Left ventricle myocardium inferior (tissue), 1 donor: ENCODE measurements around the gene SAYSD1. TPM values are rescaled to one million over a fixed set of nuclear protein-coding genes. Genes with fewer than 3 reads are reported as not detected.

Source experiments
- DNase-seq: peaks from one replicate; pipeline ENCODE4 v3.0.0-alpha.2; 2020
- H3K27ac ChIP-seq: fragments of 200-600 bp; replicated peaks from 2 replicates; pipeline ENCODE4 v1.8.0; 2021
- H3K27me3 ChIP-seq: fragments of 200-600 bp; 2 replicates; pipeline ENCODE4 v1.8.0; 2021; ENCODE audit warnings: low read depth
- H3K36me3 ChIP-seq: fragments of 200-600 bp; 2 replicates; pipeline ENCODE4 v1.8.0; 2021
- H3K4me1 ChIP-seq: fragments of 200-600 bp; 2 replicates; pipeline ENCODE4 v1.8.0; 2021
- H3K4me3 ChIP-seq: fragments of 200-600 bp; 2 replicates; pipeline ENCODE4 v1.8.0; 2021; ENCODE audit warnings: mild to moderate bottlenecking, moderate library complexity
- H3K9me3 ChIP-seq: fragments of 200-600 bp; replicated peaks from 2 replicates; pipeline ENCODE4 v1.8.0; 2021
- intact Hi-C: fragments of 100-400 bp; cut with micrococcal nuclease; formaldehyde crosslinking; loops from one replicate; pipeline ENCODE4 v1.11.0; 2022
- total RNA-seq: library from RNA; stranded (reverse); fragmentation: NEBNext Ultra II Directional; extraction: Animal tissue kit (Norgen Biotek cat#: 25700); gene quantifications from one replicate; pipeline ENCODE4 v1.2.1, GENCODE V29; 2021
- TF ChIP-seq, protein P1 (sequence below): fragments of 200-600 bp; IDR thresholded peaks from 2 replicates; pipeline ENCODE4 v1.8.0; 2021; ENCODE audit warnings: antibody characterized with exemption, mild to moderate bottlenecking, borderline replicate concordance
- donor health status: DM: no; HTN: yes; CAD: no; lungs with severe emphysema.

SAYSD1 gene
- total RNA-seq, 1 donor from 2014 or later: 10.0 TPM

DNA sequence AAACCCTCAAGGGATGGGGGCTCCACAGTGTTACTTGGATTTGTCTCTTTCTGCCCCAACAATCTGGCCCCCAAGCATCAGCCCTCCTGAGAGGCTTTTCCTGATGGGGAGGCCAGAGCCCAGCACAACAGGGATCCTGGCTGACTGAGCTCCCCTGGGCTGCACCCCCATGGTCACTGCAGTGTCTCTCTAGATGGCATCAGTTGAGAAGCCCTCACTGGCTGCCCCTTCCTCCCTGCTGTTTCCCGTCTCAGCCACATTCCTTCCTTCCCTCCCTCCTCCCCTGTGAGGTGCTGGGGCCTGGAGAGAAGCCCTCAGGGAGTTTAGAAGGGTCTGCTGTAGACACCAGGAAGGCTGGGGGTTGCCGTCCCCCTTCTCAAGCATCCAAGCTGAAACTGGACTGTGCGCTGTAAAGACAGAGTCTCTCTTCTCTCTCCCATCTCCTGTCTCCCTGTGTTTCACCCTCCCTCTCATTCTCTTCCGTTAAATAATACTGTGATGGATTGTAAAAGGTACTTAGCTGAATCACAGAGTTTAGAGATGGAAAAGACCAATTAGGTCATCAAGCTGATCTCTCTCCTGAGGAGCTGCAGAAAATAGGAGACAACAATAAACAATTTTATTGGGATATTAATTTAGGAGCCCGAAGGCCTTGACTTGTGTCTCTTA, 29.7 kb downstream of the SAYSD1 start:
- Histone ChIP-seq H3K9me3 (no peaks in the 10 kb centered on the region), H3K36me3 (no peaks in the 10 kb centered on the region), H3K27me3 (peaks cover 7% of the 10 kb centered on the region), H3K4me3 (no peak overlapping the region), H3K4me1 (peaks cover 57% of the 10 kb centered on the region), H3K27ac (no peak overlapping the region)
- no peak for DNase-seq
- TF ChIP-seq, protein P1, sequence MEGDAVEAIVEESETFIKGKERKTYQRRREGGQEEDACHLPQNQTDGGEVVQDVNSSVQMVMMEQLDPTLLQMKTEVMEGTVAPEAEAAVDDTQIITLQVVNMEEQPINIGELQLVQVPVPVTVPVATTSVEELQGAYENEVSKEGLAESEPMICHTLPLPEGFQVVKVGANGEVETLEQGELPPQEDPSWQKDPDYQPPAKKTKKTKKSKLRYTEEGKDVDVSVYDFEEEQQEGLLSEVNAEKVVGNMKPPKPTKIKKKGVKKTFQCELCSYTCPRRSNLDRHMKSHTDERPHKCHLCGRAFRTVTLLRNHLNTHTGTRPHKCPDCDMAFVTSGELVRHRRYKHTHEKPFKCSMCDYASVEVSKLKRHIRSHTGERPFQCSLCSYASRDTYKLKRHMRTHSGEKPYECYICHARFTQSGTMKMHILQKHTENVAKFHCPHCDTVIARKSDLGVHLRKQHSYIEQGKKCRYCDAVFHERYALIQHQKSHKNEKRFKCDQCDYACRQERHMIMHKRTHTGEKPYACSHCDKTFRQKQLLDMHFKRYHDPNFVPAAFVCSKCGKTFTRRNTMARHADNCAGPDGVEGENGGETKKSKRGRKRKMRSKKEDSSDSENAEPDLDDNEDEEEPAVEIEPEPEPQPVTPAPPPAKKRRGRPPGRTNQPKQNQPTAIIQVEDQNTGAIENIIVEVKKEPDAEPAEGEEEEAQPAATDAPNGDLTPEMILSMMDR: no peak
- intact Hi-C loops: no loop called here

DNA sequence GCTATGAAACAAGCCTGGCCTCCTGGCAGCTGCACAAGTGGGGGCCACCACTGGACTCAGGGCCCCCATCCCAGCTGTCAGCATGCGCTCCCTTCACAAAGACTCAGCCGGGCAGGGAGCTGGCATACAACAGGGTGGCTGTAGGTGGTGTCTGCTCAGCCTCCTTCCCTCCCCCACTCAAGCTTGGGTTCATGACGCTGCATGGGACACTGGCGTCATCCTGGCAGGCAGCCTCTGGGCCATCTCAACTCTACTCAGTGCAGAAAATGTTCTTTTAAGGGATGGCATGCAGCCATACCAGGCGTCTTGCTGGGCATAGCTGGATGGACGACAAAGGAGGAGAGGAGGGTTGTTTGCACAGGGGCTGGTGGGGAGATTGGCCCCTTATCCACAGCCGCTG, 30.5 kb downstream of the SAYSD1 start:
- intact Hi-C loops: no loop called here
- TF ChIP-seq, protein P1: no peak
- peak; percentile 41 for DNase-seq
- H3K4me3 ChIP-seq: no peak overlapping the region
- H3K9me3 ChIP-seq: no peaks in the 10 kb centered on the region
- no peaks in the 10 kb centered on the region for H3K36me3 ChIP-seq
- peak overlapping the region; percentile 6 for H3K27ac ChIP-seq
- peaks cover 49% of the 10 kb centered on the region for H3K4me1 ChIP-seq
- H3K27me3 ChIP-seq: peaks cover 7% of the 10 kb centered on the region

DNA sequence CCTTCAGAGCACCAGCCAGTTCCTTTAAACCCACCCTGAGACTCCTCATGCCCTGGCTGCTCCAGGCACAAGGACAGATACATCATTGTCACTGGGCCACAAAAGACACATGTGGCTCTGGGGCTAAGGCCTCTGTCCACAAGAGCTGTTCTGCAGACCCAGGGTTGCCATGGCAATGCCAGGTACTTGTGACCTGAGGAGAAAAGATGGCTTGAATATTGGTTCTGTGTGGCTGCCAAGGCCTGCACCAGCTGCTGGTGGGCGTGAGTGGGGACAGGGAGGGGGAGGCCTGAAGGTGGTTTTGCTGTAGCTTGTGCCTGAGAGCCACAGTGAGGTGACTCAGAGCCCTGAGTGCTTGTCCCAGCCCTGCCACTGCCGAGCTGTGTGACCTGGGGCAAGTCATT, 31.8 kb downstream of the SAYSD1 start:
- H3K9me3 ChIP-seq: no peaks in the 10 kb centered on the region
- no peak overlapping the region for H3K4me3 ChIP-seq
- TF ChIP-seq, protein P1: no peak
- no peaks in the 10 kb centered on the region for H3K36me3 ChIP-seq
- H3K4me1 ChIP-seq: peaks cover 36% of the 10 kb centered on the region
- no peak overlapping the region for H3K27ac ChIP-seq
- H3K27me3 ChIP-seq: peaks cover 7% of the 10 kb centered on the region
- no peak for DNase-seq
- intact Hi-C loops: no loop called here

DNA sequence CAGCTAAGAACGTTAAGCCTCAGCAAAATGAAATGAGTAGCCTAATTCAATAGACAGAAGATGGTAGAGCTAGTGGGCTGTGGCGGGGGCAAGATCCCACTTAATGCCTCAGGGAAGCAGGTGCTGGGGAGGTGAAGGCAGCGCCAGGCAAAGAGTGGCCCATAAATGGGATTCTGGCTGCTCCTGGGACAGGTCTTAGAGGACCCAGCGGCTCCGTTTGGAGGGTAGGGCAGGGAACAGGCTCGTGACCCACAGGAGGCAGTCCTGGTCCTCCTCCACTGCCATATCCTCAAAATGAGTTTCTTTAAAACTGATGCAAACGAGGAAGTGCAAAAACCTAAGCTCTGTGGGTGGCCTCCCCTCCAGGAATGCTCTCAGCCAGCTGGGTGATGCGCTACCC, 32.7 kb downstream of the SAYSD1 start:
- no peak for DNase-seq
- H3K4me3 ChIP-seq: no peak overlapping the region
- no peaks in the 10 kb centered on the region for H3K36me3 ChIP-seq
- intact Hi-C loops: no loop called here
- peaks cover 7% of the 10 kb centered on the region for H3K27me3 ChIP-seq
- TF ChIP-seq, protein P1: no peak
- no peak overlapping the region for H3K27ac ChIP-seq
- peaks cover 27% of the 10 kb centered on the region for H3K4me1 ChIP-seq
- H3K9me3 ChIP-seq: no peaks in the 10 kb centered on the region

DNA sequence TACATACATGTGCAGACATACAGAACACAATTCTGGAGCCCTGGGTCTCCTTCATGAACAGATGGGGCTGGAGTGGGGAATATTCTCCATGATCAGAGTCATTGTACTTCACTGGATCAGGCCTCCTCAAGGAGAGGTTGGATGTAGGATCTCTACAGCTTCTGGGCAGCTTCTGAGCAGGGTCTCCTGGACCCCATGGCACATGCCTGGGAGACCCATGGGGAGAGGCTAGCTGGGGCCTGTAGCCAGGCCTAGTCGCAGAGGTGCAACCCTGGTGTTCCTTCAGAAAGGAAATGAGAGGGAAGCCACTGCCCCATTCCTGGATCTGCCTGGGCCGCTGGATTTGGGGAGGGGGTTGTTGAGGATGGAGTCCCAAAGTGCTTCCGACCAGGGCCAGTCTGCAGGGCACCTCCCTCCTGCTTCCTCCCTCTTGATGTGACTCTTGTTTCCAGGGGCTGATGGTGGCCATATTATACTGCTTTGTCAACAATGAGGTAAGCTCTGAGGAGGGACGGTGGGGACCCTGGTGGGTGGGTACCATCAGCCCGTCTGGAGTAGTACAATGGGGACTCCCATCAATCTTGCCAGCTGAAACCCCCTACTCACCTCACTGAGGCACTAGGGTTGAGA, 34.6 kb downstream of the SAYSD1 start:
- H3K27ac ChIP-seq: no peak overlapping the region
- H3K9me3 ChIP-seq: no peaks in the 10 kb centered on the region
- no peak overlapping the region for H3K4me3 ChIP-seq
- intact Hi-C loops: no loop called here
- TF ChIP-seq, protein P1: no peak
- H3K27me3 ChIP-seq: peaks cover 7% of the 10 kb centered on the region
- peaks cover 24% of the 10 kb centered on the region for H3K4me1 ChIP-seq
- no peaks in the 10 kb centered on the region for H3K36me3 ChIP-seq
- no peak for DNase-seq
